Kidney (tissue), 14 donors: ENCODE data around the gene ABLIM2. TPM values are rescaled to one million over a fixed set of nuclear protein-coding genes. Genes with fewer than 3 reads are reported as not detected.

ENCODE experiments used
- DNase-seq, 5 donors: peaks; one replicate each; pipeline ENCODE4 v3.0.0-alpha.2; 2013 to 2020
- FAIRE-seq: peaks from 2 replicates; lab custom pipeline; 2012; peaks lifted over from hg19 to GRCh38; lab: Jason Lieb, UNC
- H3K27ac ChIP-seq, 2 donors: one replicate each; pipeline ENCODE4 v1.7.0; 2013; ENCODE audit warnings: low read depth in 2 of 2, low read length in 2 of 2, inconsistent platforms in 1 of 2
- H3K27me3 ChIP-seq: one replicate; pipeline ENCODE4 v1.7.1; 2013; ENCODE audit warnings: low read length, inconsistent platforms; ENCODE audit not compliant: control insufficient read depth, insufficient read depth
- H3K36me3 ChIP-seq, 3 donors: one replicate each; pipeline versions ENCODE4 v1.7.0 to v1.7.1; 2013; ENCODE audit warnings: low read length in 3 of 3, control low read depth in 1 of 3, inconsistent platforms in 1 of 3; ENCODE audit not compliant: insufficient read depth in 3 of 3, control insufficient read depth in 2 of 3
- H3K4me1 ChIP-seq, 3 donors: one replicate each; pipeline versions ENCODE4 v1.7.0 to v1.7.1; 2013; ENCODE audit warnings: low read length in 3 of 3, inconsistent platforms in 1 of 3, low read depth in 1 of 3; ENCODE audit not compliant: control insufficient read depth in 2 of 3, insufficient read depth in 2 of 3
- H3K4me3 ChIP-seq, 3 donors: one replicate each; pipeline versions ENCODE4 v1.7.0 to v1.8.1; 2013; ENCODE audit warnings: low read length in 3 of 3, control low read depth in 1 of 3, inconsistent platforms in 1 of 3
- H3K9ac ChIP-seq, 3 donors: one replicate each; pipeline versions ENCODE4 v1.7.0 to v1.7.1; 2013; ENCODE audit warnings: low read length in 3 of 3, control low read depth in 1 of 3, inconsistent platforms in 1 of 3
- H3K9me3 ChIP-seq, 3 donors: one replicate each; pipeline versions ENCODE4 v1.7.0 to v1.7.1; 2013; ENCODE audit warnings: low read length in 3 of 3, control low read depth in 1 of 3, inconsistent platforms in 1 of 3; ENCODE audit not compliant: control insufficient read depth in 2 of 3, insufficient read depth in 1 of 3
- CTCF ChIP-seq: IDR thresholded peaks from 3 replicates; pipeline ENCODE4 v1.5.1; 2012; ENCODE audit warnings: mild to moderate bottlenecking, moderate library complexity, borderline replicate concordance; ENCODE audit not compliant: insufficient read depth; ENCODE audit errors: extremely low read depth
- intact Hi-C: fragments of 100-400 bp; cut with DNase I; formaldehyde crosslinking; loops from one replicate; pipeline ENCODE4 v1.11.1; 2022
- polyA plus RNA-seq: library from polyadenylated mRNA; stranded (reverse); fragments of 350-450 nt; fragmentation: Illumina TruSeq; extraction: RNeasy Lipid Tissue Mini Kit (QIAGEN cat#74804); gene quantifications from one replicate; pipeline ENCODE4 v1.2.3, GENCODE V29; 2014; ENCODE audit warnings: low read depth, low replicate concordance; ENCODE audit not compliant: insufficient read depth
- total RNA-seq: library from RNA; stranded (reverse); fragmentation: NEBNext Ultra II Directional; extraction: Animal tissue kit (Norgen Biotek cat#: 25700); gene quantifications from one replicate; pipeline ENCODE4 v1.2.1, GENCODE V29; 2021
- donor health status: control.
- donor health status: control.
- donor health status: control.
- donor health status: control.
- donor health status: control.
- donor health status: DM: yes; HTN: yes; CAD: no.
- donor health status: Normal renal cell carcinoma (clear cell type).

Gene ABLIM2
- total and polyA plus RNA-seq, 2 donors from 2014 or later = 9.5 to 23.3 TPM

GRCh38 chr4:8179074-8179473, 20.5 kb upstream of the ABLIM2 start:
- H3K27ac ChIP-seq = no peak overlapping the region
- H3K4me3 ChIP-seq = no peak overlapping the region
- H3K4me1 ChIP-seq = peaks cover 0 to 26% (median 0%) of the 10 kb centered on the region in 3 donors
- H3K9me3 ChIP-seq = no peaks in the 10 kb centered on the region
- intact Hi-C loops = no loop called here
- FAIRE-seq (no peak), DNase-seq (no peak)
- no peak for TF ChIP-seq CTCF
- H3K36me3 ChIP-seq = no peaks in the 10 kb centered on the region
- H3K27me3 ChIP-seq = no peaks in the 10 kb centered on the region
- no peak overlapping the region for H3K9ac ChIP-seq

- no peak overlapping the region for H3K9ac ChIP-seq
- H3K36me3 ChIP-seq = no peaks in the 10 kb centered on the region
- no peak for DNase-seq
- no peak overlapping the region for H3K4me3 ChIP-seq
- peaks cover 0 to 19% (median 0%) of the 10 kb centered on the region in 3 donors for H3K4me1 ChIP-seq
- no peaks in the 10 kb centered on the region for H3K27me3 ChIP-seq
- no peak overlapping the region for H3K27ac ChIP-seq
- intact Hi-C loops = no loop called here
- H3K9me3 ChIP-seq = no peaks in the 10 kb centered on the region
- no peak for TF ChIP-seq CTCF
- no peak for FAIRE-seq
Observed at GRCh38 chr4:8177956-8178355, 19.3 kb upstream of the ABLIM2 start.

- H3K27me3 ChIP-seq = no peaks in the 10 kb centered on the region
- TF ChIP-seq CTCF = no peak
- no peak overlapping the region for H3K27ac ChIP-seq
- H3K4me1 ChIP-seq = peaks cover 0 to 15% (median 0%) of the 10 kb centered on the region in 3 donors
- intact Hi-C loops = no loop called here
- no peaks in the 10 kb centered on the region for H3K36me3 ChIP-seq
- DNase-seq (peak in 1 of 5 donors; percentile 65), FAIRE-seq (no peak)
- H3K9ac ChIP-seq = no peak overlapping the region
- no peak overlapping the region for H3K4me3 ChIP-seq
- H3K9me3 ChIP-seq = no peaks in the 10 kb centered on the region
Observed at GRCh38 chr4:8177552-8177951, 18.9 kb upstream of the ABLIM2 start.
